Stimulated activated CD4-positive, alpha-beta T cell treated with anti-CD3 and anti-CD28 coated beads, TNF-alpha, amount 100 ng/mL, for 1 hour (primary cell): ENCODE measurements around the gene RUNX1.

Experiments
- DNase-seq, 3 donors: peaks; one replicate each; pipeline ENCODE4 v3.0.0-alpha.2; 2020; ENCODE audit warnings: low read depth in 3 of 3, low spot score in 1 of 3

Gene RUNX1

DNA sequence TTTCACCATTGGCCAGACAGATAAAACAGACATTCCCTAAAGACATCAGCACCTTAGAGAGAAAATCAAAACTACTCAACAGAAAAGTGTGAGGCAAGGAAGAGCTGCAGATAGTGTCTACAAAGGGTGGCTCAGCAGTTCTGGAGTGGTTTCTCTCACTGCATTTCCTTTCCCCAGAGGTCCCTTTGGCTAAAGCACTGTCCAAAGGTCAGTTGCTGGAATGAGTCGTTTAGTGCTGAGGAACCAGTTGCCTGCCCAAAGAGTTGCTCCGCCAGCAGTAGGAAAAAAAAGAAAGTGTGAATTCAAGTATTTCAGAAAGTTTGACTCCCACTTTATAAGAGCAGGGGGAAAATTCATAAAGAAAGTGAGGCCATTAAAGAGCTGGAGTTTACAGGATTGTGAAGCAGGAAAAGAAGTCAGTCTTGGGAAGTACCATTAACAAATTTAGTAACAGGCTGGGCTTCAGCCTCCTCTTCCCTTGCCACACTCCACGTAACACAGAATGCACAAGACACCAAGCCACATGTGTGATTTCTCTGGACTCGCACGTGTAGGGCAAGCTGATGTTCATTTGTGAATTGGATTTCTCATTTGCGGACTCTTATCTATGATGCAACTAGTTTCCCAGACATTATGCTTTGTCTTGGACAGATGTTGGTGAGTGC is 122.2 kb downstream of the RUNX1 start:
- no peak for DNase-seq

GRCh38 chr21:34925597-34925996 is 123.5 kb downstream of the RUNX1 start:
- DNase-seq, result no peak

DNA sequence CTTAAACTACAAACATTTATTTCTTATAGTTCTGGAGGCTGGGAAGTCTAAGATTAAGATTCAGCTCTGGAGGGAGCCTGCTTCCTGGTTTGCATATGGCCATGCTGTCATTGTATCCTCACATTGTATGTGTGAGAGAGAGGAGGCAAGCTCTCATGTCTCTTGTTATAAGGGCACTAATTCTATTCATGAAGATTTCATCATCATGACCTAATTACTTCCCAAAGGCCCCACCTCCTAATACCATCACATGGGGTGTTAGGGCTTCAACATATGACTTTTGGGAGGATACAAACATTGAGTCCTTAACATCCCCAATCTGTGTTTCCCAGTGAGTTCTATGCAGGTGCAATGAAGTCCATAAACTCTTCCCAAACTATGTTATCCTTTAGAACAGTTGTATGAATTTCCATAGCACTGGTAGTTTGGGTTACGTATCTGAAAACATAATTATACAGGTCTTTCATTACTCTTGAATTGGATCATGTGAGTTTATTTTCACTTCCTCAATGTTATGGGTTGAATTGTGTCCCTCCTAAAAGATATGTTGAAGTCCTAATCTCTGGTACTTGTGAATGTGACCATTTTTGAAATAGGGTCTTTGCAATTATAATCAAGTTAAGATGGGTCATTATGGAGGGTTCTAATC is 124.2 kb downstream of the RUNX1 start:
- DNase-seq, result no peak

- DNase-seq, result no peak
Observed at GRCh38 chr21:34924194-34924593, 124.9 kb downstream of the RUNX1 start.

DNA sequence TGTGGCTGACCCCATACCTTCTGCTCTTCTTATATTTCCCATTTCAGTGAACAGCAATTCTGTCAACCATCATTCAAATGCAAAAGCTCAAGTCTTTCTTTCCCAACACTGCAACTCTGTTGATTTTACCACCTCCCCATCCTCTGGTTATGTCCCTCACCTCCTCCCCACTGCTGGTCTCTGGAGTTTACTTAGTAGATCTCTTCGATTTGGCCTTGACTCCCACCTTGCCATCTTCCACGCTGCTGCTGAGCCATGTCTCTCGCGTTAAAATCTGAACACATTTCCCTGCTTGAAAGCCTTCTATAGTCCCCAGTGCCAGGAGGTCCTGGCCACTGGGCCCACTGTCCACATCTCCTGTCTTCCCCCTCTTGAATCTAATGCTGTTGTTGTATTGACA is 125.5 kb downstream of the RUNX1 start:
- DNase-seq, result no peak

DNA sequence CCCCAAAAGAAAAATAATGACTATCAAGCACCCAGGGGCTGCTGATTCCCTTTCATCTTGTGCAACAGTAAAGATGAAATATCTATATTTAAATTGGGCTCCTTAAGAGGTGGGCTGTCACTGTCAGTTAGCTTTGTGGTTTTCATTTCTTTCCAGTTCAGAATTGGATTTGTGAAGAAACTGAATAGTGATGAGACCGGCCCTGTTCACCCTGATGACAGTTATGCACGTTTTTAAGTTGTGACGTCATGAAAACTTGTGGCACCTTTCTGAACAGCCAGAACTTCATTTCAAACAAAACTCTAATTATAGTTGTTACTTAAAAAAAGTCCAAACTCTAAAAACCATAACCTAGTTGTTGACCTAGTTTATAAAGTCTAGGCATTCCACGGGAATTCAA is 125.9 kb downstream of the RUNX1 start:
- no peak for DNase-seq

DNA sequence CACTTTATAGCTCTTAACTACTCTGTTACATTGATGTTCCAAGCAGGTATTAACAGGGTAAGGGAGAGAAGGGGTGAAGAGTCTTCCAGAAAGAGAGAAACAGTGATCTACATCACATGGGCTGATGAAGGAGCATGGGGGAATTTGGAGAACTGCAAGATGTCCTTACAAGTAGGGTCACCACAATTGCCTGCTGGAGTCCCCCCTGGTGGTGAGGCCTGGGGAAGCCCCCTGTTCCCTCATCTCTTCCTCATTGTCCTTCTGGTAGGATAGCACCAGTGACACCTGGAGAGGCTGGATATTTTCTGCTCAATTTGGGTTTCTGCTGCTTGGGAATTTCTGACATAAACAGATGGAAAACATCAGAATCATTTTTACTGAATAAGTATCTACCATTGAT is 126.6 kb downstream of the RUNX1 start:
- no peak for DNase-seq

- DNase-seq, result no peak
Observed at GRCh38 chr21:34921151-34921550, 128.0 kb downstream of the RUNX1 start.

DNA sequence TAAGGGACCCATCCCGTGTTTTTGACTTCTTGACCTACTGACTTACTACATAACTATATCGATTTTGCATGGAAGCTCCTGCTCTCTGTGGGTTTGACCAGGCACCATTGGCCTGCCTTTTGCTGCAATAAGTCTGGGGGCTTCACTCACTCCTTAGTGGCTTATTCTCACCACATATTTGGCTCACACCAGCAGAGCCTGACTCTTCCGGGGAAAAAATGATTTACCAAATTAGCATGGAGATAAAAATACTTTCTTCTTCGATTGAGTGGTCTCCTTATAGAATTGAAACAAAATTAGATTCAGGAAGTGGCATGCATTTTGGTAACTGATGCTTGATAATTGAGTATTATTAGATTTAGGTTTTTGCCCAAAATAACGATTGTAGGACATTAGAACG is 129.7 kb downstream of the RUNX1 start:
- no peak for DNase-seq

DNA sequence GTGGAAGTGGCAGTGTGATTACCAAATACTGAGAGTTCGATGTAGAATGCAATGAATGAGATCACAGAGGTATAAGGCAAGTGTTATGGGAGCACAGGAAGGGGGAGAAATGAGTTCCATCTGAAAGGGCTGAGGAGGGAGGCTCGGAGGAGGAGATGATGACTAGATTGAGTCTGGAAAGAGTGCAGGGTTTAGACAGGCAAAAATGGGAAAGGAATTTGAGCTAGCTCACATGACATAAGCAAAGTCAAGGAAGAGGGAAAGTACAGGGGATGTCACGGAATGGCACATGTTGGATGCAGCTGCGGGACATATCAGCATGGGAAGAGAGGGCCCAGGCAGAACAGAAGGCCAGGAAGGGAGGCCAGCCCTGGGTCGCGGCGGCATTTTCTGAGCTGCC is 132.7 kb downstream of the RUNX1 start:
- no peak for DNase-seq

DNA sequence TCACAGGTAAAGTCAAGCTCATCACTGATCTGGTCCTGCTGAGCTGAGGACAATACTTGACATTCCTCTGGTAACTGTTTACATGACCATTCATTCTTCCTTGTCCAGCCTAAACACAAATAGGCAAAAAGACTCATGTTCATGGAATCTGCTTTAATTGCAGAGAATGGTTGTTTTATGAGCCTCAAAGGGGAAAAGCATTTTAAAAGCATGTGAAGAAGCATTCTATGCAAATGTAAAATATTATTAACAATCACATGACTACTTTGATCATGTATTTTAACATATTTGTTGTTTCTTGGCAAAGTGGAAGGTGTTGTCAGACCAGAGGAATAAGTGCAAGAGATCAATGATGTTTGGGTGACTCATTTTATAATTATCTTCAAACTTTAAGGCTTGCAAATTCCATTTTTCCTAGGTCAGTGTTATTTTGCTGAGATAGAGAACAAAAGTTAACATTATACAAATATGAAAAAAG is 133.7 kb downstream of the RUNX1 start:
- DNase-seq, result no peak

- DNase-seq, result no peak
Observed at GRCh38 chr21:34914239-34914638, 134.9 kb downstream of the RUNX1 start.

- DNase-seq, result no peak
Observed at GRCh38 chr21:34913811-34914210, 135.3 kb downstream of the RUNX1 start.

- DNase-seq, result no peak
Observed at GRCh38 chr21:34912022-34912945, 136.8 kb downstream of the RUNX1 start.

- DNase-seq, result no peak
Observed at GRCh38 chr21:34911360-34911759, 137.7 kb downstream of the RUNX1 start.

DNA sequence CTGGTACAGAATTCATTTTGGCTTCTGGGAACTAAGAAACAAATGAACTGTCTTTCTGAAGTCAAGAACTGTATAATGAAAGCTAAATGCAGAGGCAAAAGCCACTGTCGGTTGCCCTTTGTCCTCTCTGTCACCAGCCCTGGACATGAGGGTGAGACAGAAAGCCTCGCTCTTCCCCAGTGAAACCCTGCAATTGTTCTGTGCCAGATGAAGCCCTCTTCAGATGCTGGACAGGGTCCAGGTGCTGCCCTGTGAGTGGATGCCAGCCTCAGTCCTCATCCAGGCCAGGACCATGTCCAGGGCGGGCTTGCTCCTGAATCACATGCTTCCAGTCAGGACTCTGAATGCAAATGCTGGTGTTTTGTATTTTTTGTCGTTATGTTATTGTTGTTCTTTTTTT is 138.7 kb downstream of the RUNX1 start:
- no peak for DNase-seq

GRCh38 chr21:34909492-34910292 is 139.4 kb downstream of the RUNX1 start:
- DNase-seq, result no peak

GRCh38 chr21:34908419-34909055 is 140.6 kb downstream of the RUNX1 start:
- DNase-seq, result no peak

- DNase-seq, result no peak
Observed at GRCh38 chr21:34907461-34908418, 141.4 kb downstream of the RUNX1 start.
